Transverse colon (tissue), 3 donors: ENCODE results near the gene GRIP1.

Experiments
- EP300 ChIP-seq: sonication (generic); formaldehyde crosslinking; IDR thresholded peaks from one replicate; pipeline ENCODE4 v1.6.1; 2017; ENCODE audit warnings: antibody characterized with exemption, low read depth
- POLR2A ChIP-seq: fragments of 450-650 bp; IDR thresholded peaks from one replicate; pipeline ENCODE4 v1.6.1; 2016; ENCODE audit warnings: antibody characterized with exemption, mild to moderate bottlenecking, moderate library complexity
- TF ChIP-seq, protein P1 (sequence below), 5 experiments: fragments of 200-600 bp in 3 of 5; fragments of 450-650 bp in 2 of 5; sonication (generic) in 3 of 5; IDR thresholded peaks; 1 replicate in 2 of 5; 2 replicates in 3 of 5; pipeline ENCODE4 v1.5.1; 2016 to 2017; ENCODE audit warnings: antibody characterized with exemption in 5 of 5, inconsistent platforms in 3 of 5, mild to moderate bottlenecking in 2 of 5, moderate library complexity in 1 of 5

DNA sequence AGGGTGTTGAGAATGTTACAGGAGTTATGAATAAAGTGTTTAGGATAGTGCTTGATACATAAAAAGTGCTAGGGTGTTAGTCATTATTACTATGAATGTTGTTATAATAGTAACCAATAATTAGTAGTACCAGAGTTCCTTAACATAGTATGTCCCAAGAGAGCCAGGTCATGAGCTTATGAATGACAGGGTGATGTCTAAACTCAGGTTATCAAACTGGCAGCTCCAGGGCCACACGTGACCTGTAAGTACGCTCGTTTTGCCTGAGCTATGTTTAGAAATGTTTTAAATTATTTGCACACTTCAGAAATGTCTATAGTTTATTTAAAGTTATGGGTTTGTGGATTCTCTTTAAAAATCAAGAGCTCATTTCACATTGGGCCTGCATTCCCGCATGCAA is 14.1 kb upstream of the GRIP1 start:
- TF ChIP-seq, protein P1, sequence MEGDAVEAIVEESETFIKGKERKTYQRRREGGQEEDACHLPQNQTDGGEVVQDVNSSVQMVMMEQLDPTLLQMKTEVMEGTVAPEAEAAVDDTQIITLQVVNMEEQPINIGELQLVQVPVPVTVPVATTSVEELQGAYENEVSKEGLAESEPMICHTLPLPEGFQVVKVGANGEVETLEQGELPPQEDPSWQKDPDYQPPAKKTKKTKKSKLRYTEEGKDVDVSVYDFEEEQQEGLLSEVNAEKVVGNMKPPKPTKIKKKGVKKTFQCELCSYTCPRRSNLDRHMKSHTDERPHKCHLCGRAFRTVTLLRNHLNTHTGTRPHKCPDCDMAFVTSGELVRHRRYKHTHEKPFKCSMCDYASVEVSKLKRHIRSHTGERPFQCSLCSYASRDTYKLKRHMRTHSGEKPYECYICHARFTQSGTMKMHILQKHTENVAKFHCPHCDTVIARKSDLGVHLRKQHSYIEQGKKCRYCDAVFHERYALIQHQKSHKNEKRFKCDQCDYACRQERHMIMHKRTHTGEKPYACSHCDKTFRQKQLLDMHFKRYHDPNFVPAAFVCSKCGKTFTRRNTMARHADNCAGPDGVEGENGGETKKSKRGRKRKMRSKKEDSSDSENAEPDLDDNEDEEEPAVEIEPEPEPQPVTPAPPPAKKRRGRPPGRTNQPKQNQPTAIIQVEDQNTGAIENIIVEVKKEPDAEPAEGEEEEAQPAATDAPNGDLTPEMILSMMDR (IDR thresholded peaks at IDR 0.05), result no peak
- TF ChIP-seq EP300, result no peak
- no peak for TF ChIP-seq POLR2A
